Vagina (tissue), 2 donors: ENCODE data around the gene TRIM24.
A peak's percentile ranks its signal among the peaks of the same experiment; 100 is the strongest.

Experiments used
- CTCF ChIP-seq, 3 experiments: fragments of 450-650 bp in 2 of 3; fragments of 200-600 bp in 1 of 3; sonication (generic) in 1 of 3; IDR thresholded peaks; one replicate each; pipeline ENCODE4 v1.5.1; 2017 to 2019; ENCODE audit warnings: antibody characterized with exemption in 3 of 3, mild to moderate bottlenecking in 2 of 3, moderate library complexity in 2 of 3
- POLR2A ChIP-seq, 2 donors: fragments of 450-650 bp; IDR thresholded peaks; one replicate each; pipeline ENCODE4 v1.6.1; 2017; ENCODE audit warnings: antibody characterized with exemption in 2 of 2, mild to moderate bottlenecking in 2 of 2, moderate library complexity in 2 of 2
- POLR2AphosphoS5 ChIP-seq, 2 donors: sonication (generic); formaldehyde crosslinking; IDR thresholded peaks; one replicate each; pipeline ENCODE4 v1.9.0; 2017; ENCODE audit warnings: antibody characterized with exemption in 2 of 2, mild to moderate bottlenecking in 2 of 2, low read depth in 1 of 2; ENCODE audit not compliant: insufficient read depth in 1 of 2

GRCh38 chr7:138460176-138460648 is at the start of gene TRIM24:
- no peak for TF ChIP-seq CTCF (IDR thresholded peaks at IDR 0.05)
- peak in 1 of 2 donors; percentile 78 for TF ChIP-seq POLR2A (IDR thresholded peaks at IDR 0.05)
- peak in 1 of 2 donors; percentile 87 for TF ChIP-seq POLR2AphosphoS5 (IDR thresholded peaks at IDR 0.05; ENCODE audit: insufficient read depth in 1 of 2, low read depth in 1 of 2)
